Activated T-helper 1 cell treated with anti-CD3 and anti-CD28 coated beads, Interleukin-12 subunit alpha, Interleukin-12 subunit beta, Interleukin-2, Interleukin-4 antibody, amounts not matched to agents 30 ng/mL and 10 ng/mL and 1 ng/mL, durations not matched to agents 14 hours and 24 hours and 36 hours (primary cell): ENCODE results near the gene KDF1. TPM values are rescaled to one million over a fixed set of nuclear protein-coding genes. Genes with fewer than 3 reads are reported as not detected.
"Not testable (repeated sequence)": the region's sequence is repeated elsewhere in the genome, so short reads cannot be mapped to it uniquely, and the experiment has no call there.

Source experiments
- DNase-seq: peaks from one replicate; pipeline ENCODE4 v3.0.0; 2021; ENCODE audit warnings: low spot score
- H3K27ac Mint-ChIP-seq: one replicate; pipeline ENCODE4 v1.8.0; 2021; ENCODE audit warnings: mild to moderate bottlenecking, mixed read lengths
- H3K27me3 Mint-ChIP-seq: one replicate; pipeline ENCODE4 v1.8.0; 2022; ENCODE audit warnings: mild to moderate bottlenecking, moderate library complexity, mixed read lengths; ENCODE audit not compliant: insufficient read depth
- H3K36me3 Mint-ChIP-seq: one replicate; pipeline ENCODE4 v1.8.0; 2021; ENCODE audit warnings: low read depth, mixed read lengths
- H3K4me1 Mint-ChIP-seq: one replicate; pipeline ENCODE4 v1.8.0; 2021; ENCODE audit warnings: low read depth, mixed read lengths
- H3K4me3 Mint-ChIP-seq: one replicate; pipeline ENCODE4 v1.8.0; 2021; ENCODE audit warnings: mild to moderate bottlenecking, moderate library complexity, mixed read lengths
- H3K9me3 Mint-ChIP-seq: one replicate; pipeline ENCODE4 v1.8.0; 2021; ENCODE audit warnings: mixed read lengths
- intact Hi-C: fragments of 100-400 bp; cut with micrococcal nuclease; formaldehyde crosslinking; loops from one replicate; pipeline ENCODE4 v1.15.1; 2024
- total RNA-seq: library from RNA; stranded (reverse); gene quantifications from 2 replicates; pipeline ENCODE4 v1.2.3, GENCODE V29; 2022

KDF1 gene
- total RNA-seq, 1 donor from 2014 or later, result not detected

DNA sequence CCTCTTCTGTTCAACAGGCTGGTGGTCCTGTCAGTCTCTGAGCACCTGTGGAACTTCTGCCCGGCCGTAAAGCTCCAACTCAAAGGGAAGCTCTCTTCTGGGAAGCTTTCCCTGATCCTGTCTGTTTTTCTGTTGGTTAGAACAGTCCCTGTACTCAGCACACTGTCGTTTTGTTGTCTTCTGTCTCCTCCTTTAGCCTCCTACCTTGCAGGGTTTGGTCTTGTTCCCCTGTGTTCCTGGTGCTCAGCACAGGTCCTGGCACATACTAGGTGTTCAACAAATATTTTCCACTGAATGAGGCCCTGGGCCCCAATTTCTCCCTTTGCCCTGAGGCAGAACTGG lies 328 bp upstream of the KDF1 start:
- Mint-ChIP-seq H3K4me3 (peak overlapping the region; percentile 69), H3K4me1 (peaks cover 6% of the 10 kb centered on the region), H3K9me3 (no peaks in the 10 kb centered on the region), H3K27me3 (peaks cover 49% of the 10 kb centered on the region), H3K27ac (no peak overlapping the region), H3K36me3 (no peaks in the 10 kb centered on the region)
- intact Hi-C loops, result no loop called here
- DNase-seq, result no peak

DNA sequence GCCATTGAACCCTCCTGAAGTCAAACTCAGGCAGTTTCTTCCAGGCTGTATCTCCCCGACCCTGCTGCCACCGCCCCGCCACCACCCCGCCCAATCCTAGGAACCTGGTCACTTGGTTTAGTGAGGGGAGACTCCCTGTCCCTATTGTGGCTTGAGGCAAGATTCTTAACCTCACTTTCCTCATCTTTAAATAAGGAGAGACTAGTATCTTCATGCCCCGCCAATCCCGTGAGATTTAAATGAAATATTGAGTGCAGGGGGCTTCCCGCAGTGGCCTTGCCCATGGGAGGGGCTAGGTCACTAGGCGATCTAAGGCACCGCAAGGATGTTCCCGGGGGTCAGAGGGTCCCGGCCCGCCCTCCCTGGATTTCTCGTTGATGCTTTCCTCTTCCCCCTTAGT lies 998 bp downstream of the KDF1 start:
- H3K4me3 Mint-ChIP-seq, result peak overlapping the region; percentile 30
- H3K27me3 Mint-ChIP-seq, result peaks cover 43% of the 10 kb centered on the region
- intact Hi-C loops, result no loop called here
- DNase-seq, result no peak
- H3K9me3 Mint-ChIP-seq, result no peaks in the 10 kb centered on the region
- no peak overlapping the region for H3K27ac Mint-ChIP-seq
- H3K4me1 Mint-ChIP-seq, result peaks cover 6% of the 10 kb centered on the region
- no peaks in the 10 kb centered on the region for H3K36me3 Mint-ChIP-seq

DNA sequence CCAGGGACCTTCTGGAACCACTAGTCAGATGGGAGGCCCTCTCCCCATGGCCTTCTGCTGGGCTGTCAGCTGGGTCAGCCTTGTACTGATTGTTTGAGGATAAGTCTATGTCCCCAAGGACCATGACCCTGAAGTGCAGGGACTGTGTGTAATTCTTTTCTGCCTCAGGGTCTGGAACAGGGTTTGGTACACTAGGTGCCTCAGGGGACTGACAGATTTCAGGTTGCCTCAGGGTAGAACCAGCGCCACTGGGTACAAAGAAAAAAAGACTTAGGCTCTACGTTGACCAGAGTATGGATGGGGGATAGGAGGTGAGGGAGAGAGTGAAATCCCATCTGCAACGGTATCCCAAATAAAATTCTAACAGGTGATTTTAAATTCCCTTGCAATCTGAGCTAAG lies 3.0 kb downstream of the KDF1 start:
- intact Hi-C loops, result no loop called here
- H3K27ac Mint-ChIP-seq, result no peak overlapping the region
- peaks cover 35% of the 10 kb centered on the region for H3K27me3 Mint-ChIP-seq
- H3K4me1 Mint-ChIP-seq, result peaks cover 6% of the 10 kb centered on the region
- no peak overlapping the region for H3K4me3 Mint-ChIP-seq
- DNase-seq, result no peak
- H3K9me3 Mint-ChIP-seq, result no peaks in the 10 kb centered on the region
- H3K36me3 Mint-ChIP-seq, result no peaks in the 10 kb centered on the region

DNA sequence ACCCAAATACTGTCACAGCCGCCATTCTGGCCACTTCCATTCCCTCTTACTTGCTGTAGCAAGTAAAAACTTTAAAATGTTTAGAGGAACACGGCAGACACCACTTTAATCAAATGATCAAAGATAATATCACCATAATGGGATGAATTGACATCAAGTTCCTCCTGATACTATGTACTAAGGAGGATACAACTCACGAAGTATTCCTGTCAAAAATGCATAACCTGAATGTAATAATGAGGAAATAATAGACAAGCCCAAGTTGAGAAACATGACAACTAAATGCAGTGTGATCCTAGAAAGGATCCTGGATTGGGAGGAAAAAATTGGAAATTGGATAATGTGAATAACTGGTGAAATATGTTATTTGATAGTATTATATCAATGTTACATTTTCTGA lies 3.9 kb downstream of the KDF1 start:
- Mint-ChIP-seq H3K27me3 (peaks cover 27% of the 10 kb centered on the region), H3K36me3 (no peaks in the 10 kb centered on the region), H3K4me3 (no peak overlapping the region), H3K27ac (no peak overlapping the region), H3K4me1 (peaks cover 6% of the 10 kb centered on the region), H3K9me3 (no peaks in the 10 kb centered on the region)
- intact Hi-C loops, result no loop called here
- no peak for DNase-seq

DNA sequence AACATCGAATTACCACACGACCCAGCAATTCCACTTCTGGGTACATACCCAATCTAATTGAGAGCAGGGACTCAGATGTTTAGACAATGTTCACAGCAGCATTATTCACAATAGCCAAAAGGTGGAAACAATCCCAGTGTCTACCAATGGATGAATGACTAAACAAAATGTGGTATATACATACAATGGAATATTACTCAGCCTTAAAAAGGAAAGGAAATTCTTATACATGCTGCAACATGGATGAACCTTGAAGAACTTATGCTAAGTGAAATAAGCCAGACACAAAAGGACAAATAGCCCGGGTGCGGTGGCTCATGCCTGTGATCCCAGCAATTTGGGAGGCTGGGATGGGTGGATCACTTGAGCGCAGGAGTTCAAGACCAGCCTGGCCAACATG lies 6.9 kb downstream of the KDF1 start:
- H3K4me3 Mint-ChIP-seq, result no peak overlapping the region
- no peaks in the 10 kb centered on the region for H3K36me3 Mint-ChIP-seq
- H3K4me1 Mint-ChIP-seq, result no peaks in the 10 kb centered on the region
- intact Hi-C loops, result no loop called here
- H3K27ac Mint-ChIP-seq, result no peak overlapping the region
- H3K9me3 Mint-ChIP-seq, result no peaks in the 10 kb centered on the region
- peaks cover 8% of the 10 kb centered on the region for H3K27me3 Mint-ChIP-seq
- no peak for DNase-seq

DNA sequence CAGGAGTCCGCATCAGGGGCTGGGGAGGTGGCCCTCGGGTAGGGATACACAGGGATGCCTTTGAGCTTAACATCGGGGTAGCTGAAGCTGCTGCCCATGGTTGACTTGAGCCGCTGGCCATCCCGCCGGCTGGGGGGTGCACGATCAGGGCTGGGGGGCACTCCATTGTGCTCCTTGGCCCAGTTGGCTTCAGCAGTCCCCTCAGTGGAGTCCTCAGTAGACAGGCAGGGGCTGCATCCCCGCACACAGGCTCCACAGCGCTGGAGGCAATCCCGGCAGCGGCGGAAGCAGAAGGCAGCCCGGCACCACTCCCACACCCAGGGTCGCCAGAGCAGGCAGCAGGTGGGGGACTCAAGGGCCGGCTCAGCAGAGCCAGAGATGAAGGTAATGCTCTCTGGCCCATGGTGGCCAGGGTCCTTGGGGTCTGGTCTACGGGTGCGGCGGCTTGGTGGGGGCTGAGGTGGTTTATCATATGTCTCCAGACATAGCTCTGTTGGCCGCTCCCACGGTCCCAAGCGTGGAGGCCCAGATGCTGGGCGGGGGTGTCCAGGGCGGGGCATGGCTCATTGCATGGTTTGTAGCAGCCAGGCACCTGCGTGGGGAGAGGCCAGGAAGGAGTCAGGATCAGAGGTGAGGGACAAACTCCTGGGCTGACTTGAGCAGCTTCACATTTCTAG lies 8.3 kb downstream of the KDF1 start:
- intact Hi-C loops, result no loop called here
- H3K27me3 Mint-ChIP-seq, result peaks cover 4% of the 10 kb centered on the region
- no peaks in the 10 kb centered on the region for H3K9me3 Mint-ChIP-seq
- H3K4me1 Mint-ChIP-seq, result no peaks in the 10 kb centered on the region
- H3K36me3 Mint-ChIP-seq, result peaks cover under 1% of the 10 kb centered on the region
- DNase-seq, result no peak
- H3K4me3 Mint-ChIP-seq, result no peak overlapping the region
- no peak overlapping the region for H3K27ac Mint-ChIP-seq

DNA sequence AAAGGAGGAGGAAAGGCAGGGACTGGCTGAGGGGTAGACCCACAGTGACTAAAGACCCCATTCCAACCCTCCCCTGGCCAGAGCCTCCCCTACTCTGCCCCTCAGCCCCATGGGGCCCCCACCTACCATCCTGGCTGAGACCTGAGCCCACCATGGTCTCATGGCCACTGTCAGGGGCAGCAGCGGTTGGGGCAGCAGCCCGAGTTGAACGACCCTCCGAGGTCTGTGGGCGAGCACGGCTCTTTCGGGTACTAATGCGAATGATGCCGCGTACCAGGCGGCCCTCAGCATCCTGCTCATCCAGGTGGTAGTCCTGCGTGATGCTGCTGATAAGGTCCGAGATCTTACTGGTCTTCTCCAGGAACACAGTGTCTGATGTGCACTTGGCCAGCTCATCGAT lies 9.1 kb downstream of the KDF1 start:
- no peak overlapping the region for H3K27ac Mint-ChIP-seq
- peaks cover 5% of the 10 kb centered on the region for H3K36me3 Mint-ChIP-seq
- no peaks in the 10 kb centered on the region for H3K9me3 Mint-ChIP-seq
- no peak for DNase-seq
- no peaks in the 10 kb centered on the region for H3K4me1 Mint-ChIP-seq
- no peak overlapping the region for H3K4me3 Mint-ChIP-seq
- H3K27me3 Mint-ChIP-seq, result peaks cover 4% of the 10 kb centered on the region
- intact Hi-C loops, result no loop called here

DNA sequence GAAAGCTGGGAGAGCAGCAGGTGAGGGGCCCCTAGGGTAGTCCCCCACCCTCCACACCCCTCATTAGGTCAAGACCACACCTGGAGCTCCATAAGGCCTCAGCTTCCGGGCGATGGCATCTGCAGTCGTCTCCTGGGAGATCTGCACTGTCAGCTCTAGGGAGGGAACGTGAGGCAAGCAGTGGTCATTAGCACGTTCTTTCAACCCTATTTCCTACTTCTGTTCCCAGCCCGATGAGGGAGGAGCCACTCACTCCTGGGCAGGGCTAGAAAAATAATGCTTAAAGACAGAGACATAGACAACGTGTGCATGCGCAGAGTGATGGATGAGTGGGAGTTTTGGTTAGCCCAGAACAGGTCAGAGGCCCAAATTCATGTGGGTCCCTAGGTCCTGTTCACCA lies 9.7 kb downstream of the KDF1 start:
- Mint-ChIP-seq H3K4me3 (no peak overlapping the region), H3K27me3 (peaks cover 4% of the 10 kb centered on the region), H3K27ac (no peak overlapping the region), H3K36me3 (peaks cover 11% of the 10 kb centered on the region), H3K9me3 (no peaks in the 10 kb centered on the region), H3K4me1 (no peaks in the 10 kb centered on the region)
- DNase-seq, result no peak
- intact Hi-C loops, result no loop called here

DNA sequence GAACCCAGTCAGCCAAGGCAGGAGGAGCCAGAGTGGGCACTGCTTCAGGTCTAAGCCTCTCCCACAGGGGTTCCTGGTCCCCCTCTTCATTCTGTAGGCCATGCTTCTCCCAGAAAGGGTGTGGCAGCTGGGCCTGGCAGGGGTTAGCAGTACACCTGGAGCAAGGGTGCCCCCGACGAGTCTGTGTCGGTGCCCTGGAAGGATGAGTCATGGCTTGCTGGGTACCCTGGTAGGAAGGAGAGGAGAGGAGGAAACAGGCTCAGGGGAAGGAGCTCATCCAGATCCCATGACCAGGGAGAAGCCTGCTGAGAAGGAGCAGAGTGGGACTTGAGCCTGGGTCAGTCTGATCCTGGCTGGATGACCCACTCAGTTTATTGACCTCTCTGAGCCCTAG lies 10.3 kb downstream of the KDF1 start:
- Mint-ChIP-seq H3K36me3 (peaks cover 18% of the 10 kb centered on the region), H3K27ac (no peak overlapping the region), H3K4me3 (no peak overlapping the region), H3K4me1 (no peaks in the 10 kb centered on the region), H3K27me3 (peaks cover 4% of the 10 kb centered on the region), H3K9me3 (no peaks in the 10 kb centered on the region)
- intact Hi-C loops, result no loop called here
- no peak for DNase-seq

DNA sequence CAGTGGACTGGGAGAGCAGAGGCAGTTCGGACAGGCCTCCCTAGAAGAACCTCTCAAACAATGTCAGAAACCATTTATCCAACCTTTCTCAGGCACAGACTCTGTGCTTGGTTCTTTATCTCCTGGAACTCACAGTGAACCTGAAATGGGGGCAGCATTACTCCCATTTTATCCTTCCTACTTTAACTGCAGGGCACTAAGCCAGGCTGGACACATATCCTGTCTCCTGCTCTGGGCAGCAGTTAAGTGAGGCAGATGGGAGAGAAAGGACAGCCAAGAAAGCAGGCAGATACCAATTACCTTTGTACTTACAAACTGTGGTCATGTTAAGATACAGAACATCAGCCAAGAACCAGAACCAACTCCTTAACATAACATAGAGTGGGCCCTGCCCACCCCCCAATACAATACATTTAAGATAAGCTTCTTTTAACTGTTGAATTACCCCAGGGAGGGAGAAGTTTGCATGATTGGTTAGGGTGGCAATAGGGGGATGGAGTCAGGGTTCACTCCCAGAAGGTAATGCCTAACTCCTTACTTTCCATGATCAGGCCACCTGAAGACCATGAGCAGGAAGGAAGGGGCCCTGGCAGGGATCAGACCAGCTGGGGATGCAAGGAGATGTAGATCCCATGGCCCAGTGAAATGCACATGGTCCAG lies 10.9 kb downstream of the KDF1 start:
- no peaks in the 10 kb centered on the region for H3K4me1 Mint-ChIP-seq
- no peaks in the 10 kb centered on the region for H3K9me3 Mint-ChIP-seq
- intact Hi-C loops, result no loop called here
- H3K27ac Mint-ChIP-seq, result no peak overlapping the region
- H3K36me3 Mint-ChIP-seq, result peaks cover 19% of the 10 kb centered on the region
- H3K27me3 Mint-ChIP-seq, result peaks cover 4% of the 10 kb centered on the region
- no peak for DNase-seq
- no peak overlapping the region for H3K4me3 Mint-ChIP-seq

DNA sequence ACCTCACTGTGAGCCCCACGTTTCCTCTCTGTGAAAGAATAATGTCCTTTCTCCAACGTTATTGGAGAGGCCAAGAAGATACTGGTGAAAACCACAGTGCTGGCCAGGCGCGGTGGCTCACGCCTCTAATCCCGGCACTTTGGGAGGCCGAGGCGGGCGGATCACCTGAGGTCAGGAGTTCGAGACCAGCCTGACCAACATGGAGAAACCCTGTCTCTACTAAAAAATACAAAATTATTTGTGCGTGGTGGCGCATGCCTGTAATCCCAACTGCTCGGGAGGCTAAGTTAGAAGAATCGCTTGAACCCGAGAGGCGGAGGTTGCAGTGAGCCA lies 11.6 kb downstream of the KDF1 start:
- peaks cover 19% of the 10 kb centered on the region for H3K36me3 Mint-ChIP-seq
- intact Hi-C loops, H3K4me1 Mint-ChIP-seq: not testable (repeated sequence)

DNA sequence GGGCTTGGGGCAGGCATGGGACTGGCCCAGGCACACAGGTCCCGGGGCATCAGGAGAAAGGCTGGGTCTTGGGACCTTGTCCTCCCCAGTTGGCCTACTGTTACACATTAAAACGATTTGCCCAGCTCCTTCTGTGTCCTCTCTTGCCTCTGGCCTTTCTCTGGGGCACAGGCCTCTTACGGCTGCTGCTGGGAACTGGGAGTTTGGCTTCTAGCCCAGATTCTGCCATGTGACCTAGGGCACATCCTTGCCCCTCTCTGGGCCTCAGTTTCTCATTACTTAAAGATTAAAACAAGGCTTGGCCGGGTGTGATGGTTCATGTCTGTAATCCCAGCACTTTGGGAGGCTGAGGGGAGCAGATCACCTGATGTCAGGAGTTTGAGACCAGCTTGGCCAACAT lies 14.0 kb downstream of the KDF1 start:
- Mint-ChIP-seq H3K27ac (no peak overlapping the region), H3K9me3 (no peaks in the 10 kb centered on the region), H3K4me1 (no peaks in the 10 kb centered on the region), H3K27me3 (peaks cover under 1% of the 10 kb centered on the region), H3K36me3 (peaks cover 33% of the 10 kb centered on the region), H3K4me3 (no peak overlapping the region)
- DNase-seq, result no peak
- intact Hi-C loops, result no loop called here

More for the DNA sequence above, 11.6 kb downstream of the KDF1 start:
- H3K4me3 Mint-ChIP-seq, DNase-seq, H3K27me3 Mint-ChIP-seq, H3K9me3 Mint-ChIP-seq, H3K27ac Mint-ChIP-seq: not testable (repeated sequence)

DNA sequence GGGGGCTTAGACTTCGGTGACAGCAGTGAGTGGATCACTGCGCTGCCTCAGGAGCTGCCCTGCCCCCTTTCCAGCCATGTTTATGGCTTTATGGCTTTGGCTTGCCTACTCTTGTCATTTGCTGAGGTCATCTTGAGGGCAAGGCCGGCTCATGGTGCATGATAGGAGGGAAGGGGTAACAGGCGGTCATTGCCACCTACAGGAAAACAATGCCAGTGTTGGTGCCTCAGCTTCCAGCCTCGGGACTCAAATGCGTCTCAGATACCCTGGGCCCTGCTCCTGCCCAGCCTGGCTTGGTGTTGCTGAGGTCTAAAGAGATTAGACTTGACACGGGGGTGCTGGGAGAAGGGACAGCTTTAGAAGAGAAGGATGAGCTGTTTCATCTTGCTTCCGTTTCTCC lies 14.5 kb downstream of the KDF1 start:
- Mint-ChIP-seq H3K27me3 (no peaks in the 10 kb centered on the region), H3K27ac (no peak overlapping the region), H3K9me3 (no peaks in the 10 kb centered on the region), H3K4me3 (no peak overlapping the region), H3K4me1 (no peaks in the 10 kb centered on the region), H3K36me3 (peaks cover 33% of the 10 kb centered on the region)
- intact Hi-C loops, result no loop called here
- DNase-seq, result no peak

DNA sequence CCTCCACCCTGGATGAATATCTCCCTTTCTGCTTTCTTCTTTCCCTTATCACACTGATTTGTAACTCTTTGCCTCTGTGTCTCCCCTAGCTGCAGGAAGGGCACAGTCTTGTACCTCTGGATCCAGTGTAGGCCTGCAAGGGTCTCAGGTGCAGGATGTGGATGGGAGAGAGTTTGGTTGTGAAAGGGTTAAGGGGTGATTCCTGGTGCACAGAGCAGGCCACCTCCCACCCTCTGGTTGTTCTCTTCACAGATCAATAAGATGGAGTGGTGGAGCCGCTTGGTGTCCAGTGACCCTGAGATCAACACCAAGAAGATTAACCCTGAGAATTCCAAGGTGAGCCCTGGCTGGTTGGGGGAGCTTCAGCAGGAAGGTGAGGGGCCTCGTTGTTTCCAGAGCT lies 15.1 kb downstream of the KDF1 start:
- H3K27ac Mint-ChIP-seq, result no peak overlapping the region
- no peaks in the 10 kb centered on the region for H3K9me3 Mint-ChIP-seq
- DNase-seq, result no peak
- no peak overlapping the region for H3K4me3 Mint-ChIP-seq
- intact Hi-C loops, result no loop called here
- no peaks in the 10 kb centered on the region for H3K4me1 Mint-ChIP-seq
- H3K27me3 Mint-ChIP-seq, result no peaks in the 10 kb centered on the region
- H3K36me3 Mint-ChIP-seq, result peaks cover 33% of the 10 kb centered on the region
